SK-N-SH (cell line): ENCODE measurements around the gene KCNN1. TPM values are rescaled to one million over a fixed set of nuclear protein-coding genes. Genes with fewer than 3 reads are reported as not detected.

Source experiments
- CTCF ChIA-PET: fragments of 300-600, 350-600 bp; formaldehyde crosslinking; extraction: SDS; loops from one replicate; lab custom pipeline; 2021; lab: Yijun Ruan, JAX
- POLR2A ChIA-PET: fragments of 350-600 bp; sonication (Branson Sonifier 250); formaldehyde crosslinking; extraction: SDS; loops from one replicate; lab custom pipeline; 2020; ENCODE audit warnings: antibody characterized with exemption, inconsistent platforms; lab: Yijun Ruan, JAX
- DNase-seq: peaks from one replicate; pipeline ENCODE4 v3.0.0; 2012
- H2AFZ ChIP-seq: fragments of 200-600 bp; sonication (generic); 2 replicates; pipeline ENCODE4 v1.8.1; 2016; ENCODE audit warnings: antibody characterized with exemption, mild to moderate bottlenecking, low read depth
- H3F3A ChIP-seq: fragments of 200-600 bp; sonication (generic); replicated peaks from 2 replicates; pipeline ENCODE3; 2016; ENCODE audit warnings: antibody characterized with exemption, mild to moderate bottlenecking; ENCODE audit not compliant: insufficient read depth
- H3K27ac ChIP-seq, 2 experiments: fragments of 200-500 bp in 1 of 2; fragments of 200-600 bp in 1 of 2; sonication (Bioruptor generic) in 1 of 2; sonication (generic), shearing (Covaris generic) in 1 of 2; 2 replicates each; pipeline versions ENCODE4 v1.5.1 to v1.6.1; 2014 to 2016; ENCODE audit warnings: low read depth in 2 of 2, inconsistent platforms in 1 of 2, low read length in 1 of 2, mild to moderate bottlenecking in 1 of 2, mixed read lengths in 1 of 2
- H3K27me3 ChIP-seq: fragments of 200-600 bp; sonication (generic), shearing (Covaris generic); 2 replicates; pipeline ENCODE4 v1.6.1; 2016; ENCODE audit warnings: mixed run types; ENCODE audit not compliant: insufficient read depth
- H3K36me3 ChIP-seq, 2 experiments: fragments of 200-500 bp in 1 of 2; fragments of 200-600 bp in 1 of 2; sonication (Bioruptor generic) in 1 of 2; sonication (generic) in 1 of 2; replicated peaks in 1 of 2; 2 replicates each; pipeline versions ENCODE3 to v1.5.1; 2014 to 2016; ENCODE audit warnings: low read length in 1 of 2, mild to moderate bottlenecking in 1 of 2; ENCODE audit not compliant: insufficient read depth in 2 of 2, control insufficient read depth in 1 of 2
- H3K4me1 ChIP-seq, 2 experiments: fragments of 200-500 bp in 1 of 2; fragments of 200-600 bp in 1 of 2; sonication (Bioruptor generic) in 1 of 2; sonication (generic), shearing (Covaris generic) in 1 of 2; 2 replicates each; pipeline versions ENCODE4 v1.5.1 to v1.6.1; 2014 to 2016; ENCODE audit warnings: low read depth in 1 of 2, low read length in 1 of 2, mixed run types in 1 of 2; ENCODE audit not compliant: insufficient read depth in 2 of 2, control insufficient read depth in 1 of 2
- H3K4me2 ChIP-seq: fragments of 200-600 bp; sonication (generic), shearing (Covaris generic); 2 replicates; pipeline ENCODE4 v1.6.1; 2017; ENCODE audit warnings: mixed run types
- H3K4me3 ChIP-seq, 2 experiments: fragments of 200-500 bp in 1 of 2; fragments of 200-600 bp in 1 of 2; sonication (Bioruptor generic) in 1 of 2; sonication (generic), shearing (Covaris generic) in 1 of 2; 2 replicates each; pipeline versions ENCODE4 v1.5.1 to v1.8.1; 2014 to 2016; ENCODE audit warnings: low read depth in 2 of 2, inconsistent platforms in 1 of 2, low read length in 1 of 2, mild to moderate bottlenecking in 1 of 2, mixed read lengths in 1 of 2, moderate library complexity in 1 of 2
- H3K79me2 ChIP-seq: fragments of 200-600 bp; sonication (generic); 2 replicates; pipeline ENCODE4 v1.8.1; 2017; ENCODE audit warnings: mild to moderate bottlenecking; ENCODE audit not compliant: insufficient read depth
- H3K9ac ChIP-seq: fragments of 200-600 bp; sonication (generic); 2 replicates; pipeline ENCODE4 v1.6.1; 2017; ENCODE audit warnings: mixed run types
- H3K9me2 ChIP-seq: fragments of 200-600 bp; sonication (generic); 2 replicates; pipeline ENCODE4 v1.6.1; 2017; ENCODE audit warnings: mixed run types
- H3K9me3 ChIP-seq: fragments of 200-600 bp; sonication (generic); 2 replicates; pipeline ENCODE4 v1.6.1; 2017; ENCODE audit warnings: mixed run types, mild to moderate bottlenecking, moderate library complexity
- H4K20me1 ChIP-seq: fragments of 200-600 bp; sonication (generic); 2 replicates; pipeline ENCODE4 v1.6.1; 2017; ENCODE audit warnings: mild to moderate bottlenecking, mixed run types; ENCODE audit not compliant: insufficient read depth
- CHD2 ChIP-seq: fragments of 150-350 bp; IDR thresholded peaks from 2 replicates; pipeline ENCODE4 v1.6.1; 2018; ENCODE audit warnings: low read length; ENCODE audit not compliant: partially characterized antibody
- ELF1 ChIP-seq: IDR thresholded peaks from 2 replicates; pipeline ENCODE4 v1.4.0; 2012
- EZH2phosphoT487 ChIP-seq: fragments of 200-600 bp; sonication (generic); IDR thresholded peaks from 2 replicates; pipeline ENCODE4 v1.6.1; 2017; ENCODE audit warnings: low read depth, mixed run types, mild to moderate bottlenecking, antibody characterized with exemption, moderate library complexity, borderline replicate concordance
- FOXM1 ChIP-seq: IDR thresholded peaks from 2 replicates; pipeline ENCODE4 v1.4.0; 2012; ENCODE audit warnings: low read depth, mild to moderate bottlenecking
- IRF3 ChIP-seq: fragments of 150-350 bp; IDR thresholded peaks from 2 replicates; pipeline ENCODE4 v1.6.1; 2016; ENCODE audit warnings: mild to moderate bottlenecking, low read depth, low read length
- NFIC ChIP-seq: IDR thresholded peaks from 2 replicates; pipeline ENCODE4 v1.4.0; 2012; ENCODE audit warnings: borderline replicate concordance
- NRF1 ChIP-seq: IDR thresholded peaks from 2 replicates; pipeline ENCODE4 v1.6.1; 2012; ENCODE audit warnings: low read depth, mild to moderate bottlenecking, low read length
- POLR2AphosphoS5 ChIP-seq: IDR thresholded peaks from 2 replicates; pipeline ENCODE4 v1.6.1; 2012; ENCODE audit warnings: low read depth, low read length
- RAD21 ChIP-seq: IDR thresholded peaks from 2 replicates; pipeline ENCODE4 v1.6.1; 2012; ENCODE audit warnings: mild to moderate bottlenecking, low read length
- REST ChIP-seq: IDR thresholded peaks from 2 replicates; pipeline ENCODE4 v1.6.1; 2012; ENCODE audit warnings: mild to moderate bottlenecking, low read depth, low read length, moderate library complexity
- SMC3 ChIP-seq: IDR thresholded peaks from 2 replicates; pipeline ENCODE4 v1.6.1; 2012; ENCODE audit warnings: low read depth, low read length, improper control_type of control experiment
- TCF12 ChIP-seq: IDR thresholded peaks from 2 replicates; pipeline ENCODE4 v1.4.0; 2012
- TEAD4 ChIP-seq: IDR thresholded peaks from 2 replicates; pipeline ENCODE4 v1.4.0; 2012; ENCODE audit warnings: mild to moderate bottlenecking, borderline replicate concordance; ENCODE audit not compliant: insufficient read depth
- USF2 ChIP-seq: fragments of 150-350 bp; IDR thresholded peaks from 2 replicates; pipeline ENCODE4 v1.6.1; 2017; ENCODE audit warnings: antibody characterized with exemption, low read length, low read depth, borderline replicate concordance
- YY1 ChIP-seq: IDR thresholded peaks from 2 replicates; pipeline ENCODE4 v1.4.0; 2012; ENCODE audit warnings: low read depth, mild to moderate bottlenecking
- WGBS: methylation state at CpG from one replicate; pipeline ENCODE4 v1.1.6; 2017; ENCODE audit warnings: low lambda C conversion rate; 5-methylcytosine and 5-hydroxymethylcytosine counted together
- polyA plus RNA-seq, 3 experiments: library from polyadenylated mRNA; depleted of rRNA; stranded (reverse); fragments of >200 nt; gene quantifications; 2 replicates each; pipeline ENCODE4 v1.2.3, GENCODE V29; 2012

Gene KCNN1
- polyA plus RNA-seq, 1 of the 3 experiments (the other 2 are of a cell fraction) = 3.6 TPM

- H3K27me3 ChIP-seq = 0 out of 2 replicates have a peak, but pooled peaks cover 4% of the 10 kb centered on the region
- POLR2A ChIA-PET = no interaction called here
- 65% methylated on average over 6 of the region's 13 CpGs for WGBS
These were observed 2.8 kb upstream of the KCNN1 start for GRCh38 chr19:17963936-17964691.

GRCh38 chr19:17965370-17966128 is 1.4 kb upstream of the KCNN1 start:
- Histone ChIP-seq H3K27me3 (0 out of 2 replicates have a peak, but pooled peaks cover 4% of the 10 kb centered on the region), H2AFZ (no peak overlapping the region), H3K36me3 (no peaks in the 10 kb centered on the region), H4K20me1 (no peaks in the 10 kb centered on the region), H3F3A (no peaks in the 10 kb centered on the region), H3K9ac (no peak overlapping the region), H3K4me1 (peaks cover 0 to 13% of the 10 kb centered on the region in 2 experiments; a peak in 2 of 4 replicates), H3K4me2 (no peak overlapping the region), H3K9me3 (no peaks in the 10 kb centered on the region), H3K27ac (no peak overlapping the region), H3K79me2 (no peaks in the 10 kb centered on the region), H3K9me2 (no peaks in the 10 kb centered on the region), H3K4me3 (no peak overlapping the region)
- POLR2A ChIA-PET = no interaction called here
- 72% methylated on average over 8 of the region's 11 CpGs for WGBS
- CTCF ChIA-PET = interaction anchor here (0.9 to 4.3 kb wide), 4 partner anchors 13 to 31 kb away, joined by 3 to 41 read pairs (median 10); no protein-coding TSS in a partner anchor
- DNase-seq = no peak
- TF ChIP-seq POLR2AphosphoS5 = no peak
- TF ChIP-seq FOXM1 = no peak
- TF ChIP-seq TCF12 = no peak
- no peak for TF ChIP-seq USF2
- TF ChIP-seq NRF1 = no peak
- no peak for TF ChIP-seq TEAD4
- TF ChIP-seq SMC3 = no peak
- TF ChIP-seq YY1 = no peak
- no peak for TF ChIP-seq EZH2phosphoT487
- no peak for TF ChIP-seq ELF1
- no peak for TF ChIP-seq NFIC
- TF ChIP-seq CHD2 = no peak
- TF ChIP-seq RAD21 = no peak
- no peak for TF ChIP-seq IRF3

More at GRCh38 chr19:17963936-17964691, 2.8 kb upstream of the KCNN1 start:
- H3K4me1 ChIP-seq = peaks cover 0 to 13% of the 10 kb centered on the region in 2 experiments; a peak in 2 of 4 replicates
- no peak overlapping the region for H2AFZ ChIP-seq
- H3K4me3 ChIP-seq = no peak overlapping the region
- H3F3A ChIP-seq = no peaks in the 10 kb centered on the region
- CTCF ChIA-PET = interaction anchor here (1.2 to 2.3 kb wide), 4 partner anchors 10 to 578 kb away, joined by 3 to 10 read pairs (median 6); no protein-coding TSS in a partner anchor
- no peak overlapping the region for H3K4me2 ChIP-seq
- H4K20me1 ChIP-seq = no peaks in the 10 kb centered on the region
- H3K9ac ChIP-seq = no peak overlapping the region
- no peak overlapping the region for H3K27ac ChIP-seq
- no peaks in the 10 kb centered on the region for H3K36me3 ChIP-seq
- H3K9me3 ChIP-seq = no peaks in the 10 kb centered on the region
- no peaks in the 10 kb centered on the region for H3K9me2 ChIP-seq
- no peak for DNase-seq
- TF ChIP-seq TEAD4 (no peak), REST (no peak)
- H3K79me2 ChIP-seq = no peaks in the 10 kb centered on the region
